Osteocyte (in vitro differentiated cells): ENCODE results near the gene ANO3. TPM values are rescaled to one million over a fixed set of nuclear protein-coding genes. Genes with fewer than 3 reads are reported as not detected.
"Not testable (repeated sequence)": the region's sequence is repeated elsewhere in the genome, so short reads cannot be mapped to it uniquely, and the experiment has no call there.

Experiments
- DNase-seq: peaks from one replicate; pipeline ENCODE4 v3.0.0; 2021; ENCODE audit warnings: mixed read lengths; ENCODE audit not compliant: unreplicated experiment; ENCODE audit errors: extremely low spot score
- H3K27ac Mint-ChIP-seq: one replicate; pipeline ENCODE4 v1.8.0; 2021; ENCODE audit warnings: mild to moderate bottlenecking, mixed read lengths; ENCODE audit not compliant: unreplicated experiment
- H3K27me3 Mint-ChIP-seq: one replicate; pipeline ENCODE4 v1.8.0; 2021; ENCODE audit warnings: mixed read lengths; ENCODE audit not compliant: unreplicated experiment
- H3K36me3 Mint-ChIP-seq: one replicate; pipeline ENCODE4 v1.8.0; 2021; ENCODE audit warnings: mixed read lengths; ENCODE audit not compliant: unreplicated experiment
- H3K4me1 Mint-ChIP-seq: one replicate; pipeline ENCODE4 v1.8.0; 2021; ENCODE audit warnings: mixed read lengths; ENCODE audit not compliant: unreplicated experiment
- H3K4me3 Mint-ChIP-seq: one replicate; pipeline ENCODE4 v1.8.0; 2021; ENCODE audit warnings: mild to moderate bottlenecking, moderate library complexity, mixed read lengths; ENCODE audit not compliant: unreplicated experiment
- H3K9me3 Mint-ChIP-seq: one replicate; pipeline ENCODE4 v1.8.0; 2021; ENCODE audit warnings: mixed read lengths; ENCODE audit not compliant: unreplicated experiment
- total RNA-seq: library from RNA; stranded (reverse); gene quantifications from 2 replicates; pipeline ENCODE4 v1.2.1, GENCODE V29; 2021
- TF ChIP-seq, protein P1 (sequence below): fragments of 200-600 bp; sonication (generic); IDR thresholded peaks from 2 replicates; pipeline ENCODE4 v1.5.0; 2021; ENCODE audit warnings: antibody characterized with exemption, mild to moderate bottlenecking, moderate library complexity

Gene ANO3
- total RNA-seq, 1 donor from 2014 or later: not detected

DNA sequence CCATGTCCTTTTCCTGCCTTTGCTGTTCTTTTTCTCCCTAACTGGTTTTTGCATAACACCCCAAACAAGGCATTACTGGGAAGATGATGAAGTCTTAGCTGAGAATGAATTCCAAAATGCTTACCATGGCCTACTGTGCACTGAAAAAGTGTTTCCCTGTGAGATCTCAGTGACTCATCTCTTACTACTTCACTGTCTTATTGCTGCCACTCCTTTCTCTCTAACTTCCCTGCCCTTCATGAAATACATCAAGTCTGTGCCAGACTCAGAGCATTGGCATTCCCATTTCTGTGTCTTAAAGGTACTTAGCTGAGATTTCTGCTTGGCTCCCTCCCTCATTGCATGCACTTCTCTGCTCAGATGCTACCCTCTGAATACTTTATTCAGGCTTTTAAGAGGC is 289.2 kb downstream of the ANO3 start:
- no peak overlapping the region for H3K4me3 Mint-ChIP-seq
- DNase-seq: no peak
- no peaks in the 10 kb centered on the region for H3K36me3 Mint-ChIP-seq
- TF ChIP-seq, protein P1, sequence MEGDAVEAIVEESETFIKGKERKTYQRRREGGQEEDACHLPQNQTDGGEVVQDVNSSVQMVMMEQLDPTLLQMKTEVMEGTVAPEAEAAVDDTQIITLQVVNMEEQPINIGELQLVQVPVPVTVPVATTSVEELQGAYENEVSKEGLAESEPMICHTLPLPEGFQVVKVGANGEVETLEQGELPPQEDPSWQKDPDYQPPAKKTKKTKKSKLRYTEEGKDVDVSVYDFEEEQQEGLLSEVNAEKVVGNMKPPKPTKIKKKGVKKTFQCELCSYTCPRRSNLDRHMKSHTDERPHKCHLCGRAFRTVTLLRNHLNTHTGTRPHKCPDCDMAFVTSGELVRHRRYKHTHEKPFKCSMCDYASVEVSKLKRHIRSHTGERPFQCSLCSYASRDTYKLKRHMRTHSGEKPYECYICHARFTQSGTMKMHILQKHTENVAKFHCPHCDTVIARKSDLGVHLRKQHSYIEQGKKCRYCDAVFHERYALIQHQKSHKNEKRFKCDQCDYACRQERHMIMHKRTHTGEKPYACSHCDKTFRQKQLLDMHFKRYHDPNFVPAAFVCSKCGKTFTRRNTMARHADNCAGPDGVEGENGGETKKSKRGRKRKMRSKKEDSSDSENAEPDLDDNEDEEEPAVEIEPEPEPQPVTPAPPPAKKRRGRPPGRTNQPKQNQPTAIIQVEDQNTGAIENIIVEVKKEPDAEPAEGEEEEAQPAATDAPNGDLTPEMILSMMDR: no peak
- H3K9me3 Mint-ChIP-seq: no peaks in the 10 kb centered on the region
- H3K27ac Mint-ChIP-seq: no peak overlapping the region
- peaks cover 19% of the 10 kb centered on the region for H3K4me1 Mint-ChIP-seq
- H3K27me3 Mint-ChIP-seq: no peaks in the 10 kb centered on the region

DNA sequence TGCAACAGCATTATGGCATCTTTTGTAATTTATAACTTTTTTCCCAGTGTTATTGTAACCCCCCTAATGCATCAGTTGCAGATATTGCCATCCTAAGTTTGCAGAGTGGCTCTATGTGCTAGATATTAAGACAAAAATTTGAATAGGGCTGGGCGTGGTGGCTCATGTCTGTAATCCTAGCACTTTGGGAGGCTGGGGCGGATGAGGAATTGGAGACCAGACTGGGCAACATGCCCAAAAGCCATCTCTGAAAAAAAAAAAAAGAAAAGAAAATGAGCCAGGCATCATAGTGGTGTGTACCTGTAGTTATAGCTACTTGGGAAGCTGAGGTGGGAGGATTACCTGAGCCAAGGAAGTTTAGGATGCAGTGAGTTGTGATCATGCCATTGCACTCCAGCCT is 290.3 kb downstream of the ANO3 start:
- H3K9me3 Mint-ChIP-seq: no peaks in the 10 kb centered on the region
- H3K4me3 Mint-ChIP-seq: no peak overlapping the region
- no peaks in the 10 kb centered on the region for H3K27me3 Mint-ChIP-seq
- DNase-seq: no peak
- H3K36me3 Mint-ChIP-seq: no peaks in the 10 kb centered on the region
- TF ChIP-seq, protein P1: no peak
- peaks cover 19% of the 10 kb centered on the region for H3K4me1 Mint-ChIP-seq
- no peak overlapping the region for H3K27ac Mint-ChIP-seq

DNA sequence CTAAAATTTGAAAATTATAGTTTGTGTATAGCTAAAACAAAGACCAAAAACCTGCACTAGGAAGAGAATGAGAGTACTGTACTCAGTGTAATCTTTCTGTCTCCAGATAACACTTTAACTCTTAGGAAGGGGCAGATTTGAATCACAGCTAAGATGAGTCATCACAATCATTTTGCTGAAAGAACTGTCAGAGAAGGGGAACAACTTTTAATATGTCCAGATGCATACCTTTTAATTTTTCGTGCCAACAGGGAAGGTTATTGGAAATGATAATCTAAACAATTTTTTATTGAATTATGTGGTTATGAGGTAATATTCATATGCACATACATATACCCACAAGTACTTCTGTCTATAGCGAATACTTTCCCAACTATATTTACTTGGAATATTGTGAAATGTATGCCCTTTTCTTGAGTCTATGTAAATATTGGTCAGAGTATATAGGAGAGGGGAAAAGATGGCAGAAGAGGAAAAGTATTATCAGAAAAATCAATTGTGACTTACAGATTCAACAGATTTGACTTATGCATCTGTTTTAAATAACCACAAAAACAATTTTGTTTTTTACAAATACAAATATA is 291.2 kb downstream of the ANO3 start:
- H3K36me3 Mint-ChIP-seq: no peaks in the 10 kb centered on the region
- H3K4me1 Mint-ChIP-seq: peaks cover 18% of the 10 kb centered on the region
- no peak overlapping the region for H3K27ac Mint-ChIP-seq
- H3K4me3 Mint-ChIP-seq: no peak overlapping the region
- H3K9me3 Mint-ChIP-seq: no peaks in the 10 kb centered on the region
- TF ChIP-seq, protein P1: no peak
- no peak for DNase-seq
- no peaks in the 10 kb centered on the region for H3K27me3 Mint-ChIP-seq

DNA sequence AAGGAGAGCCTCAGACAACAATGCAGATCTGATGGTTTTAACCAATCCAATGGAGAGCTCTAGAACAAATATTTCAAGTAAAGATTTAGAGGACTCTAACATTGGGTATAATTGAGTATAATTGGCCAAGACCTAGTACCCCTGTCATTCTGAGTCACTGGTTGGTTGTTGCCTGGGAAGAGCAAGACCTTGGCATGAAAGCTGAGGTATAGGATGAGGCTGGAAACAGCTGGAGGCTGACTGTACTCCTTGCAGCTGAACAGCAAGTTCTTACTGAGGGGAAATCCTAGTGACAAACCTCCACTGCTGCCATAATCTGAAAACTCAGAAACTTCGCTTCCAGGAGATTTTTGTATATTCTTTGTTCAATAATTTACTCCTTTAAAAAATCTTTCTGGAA is 294.4 kb downstream of the ANO3 start:
- no peaks in the 10 kb centered on the region for H3K27me3 Mint-ChIP-seq
- peaks cover 5% of the 10 kb centered on the region for H3K4me1 Mint-ChIP-seq
- H3K27ac Mint-ChIP-seq: no peak overlapping the region
- H3K4me3 Mint-ChIP-seq: no peak overlapping the region
- H3K36me3 Mint-ChIP-seq: no peaks in the 10 kb centered on the region
- TF ChIP-seq, protein P1: no peak
- no peaks in the 10 kb centered on the region for H3K9me3 Mint-ChIP-seq
- DNase-seq: no peak

DNA sequence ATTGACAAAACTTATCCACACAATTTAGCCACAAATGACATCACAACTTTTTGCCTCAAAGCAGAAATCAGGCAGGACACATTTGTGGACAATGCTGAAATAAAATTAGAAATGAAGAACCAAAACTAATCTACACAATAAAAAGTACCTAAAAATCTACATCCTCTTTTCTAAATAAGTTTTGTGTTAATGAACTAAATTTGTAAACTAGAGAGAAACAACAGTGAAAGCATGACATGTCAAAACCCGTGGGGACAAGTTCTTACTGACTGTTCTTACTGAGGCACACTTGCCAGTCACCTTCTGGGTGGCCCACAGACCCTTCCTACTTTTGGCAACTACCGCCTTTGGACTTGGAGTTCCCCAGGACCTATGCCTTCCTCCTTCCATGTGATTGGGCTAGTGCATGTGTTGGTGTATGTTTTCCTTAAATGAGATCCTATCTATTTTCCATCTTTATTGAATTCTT is 300.8 kb downstream of the ANO3 start:
- H3K4me3 Mint-ChIP-seq: no peak overlapping the region
- no peaks in the 10 kb centered on the region for H3K9me3 Mint-ChIP-seq
- TF ChIP-seq, protein P1: no peak

DNA sequence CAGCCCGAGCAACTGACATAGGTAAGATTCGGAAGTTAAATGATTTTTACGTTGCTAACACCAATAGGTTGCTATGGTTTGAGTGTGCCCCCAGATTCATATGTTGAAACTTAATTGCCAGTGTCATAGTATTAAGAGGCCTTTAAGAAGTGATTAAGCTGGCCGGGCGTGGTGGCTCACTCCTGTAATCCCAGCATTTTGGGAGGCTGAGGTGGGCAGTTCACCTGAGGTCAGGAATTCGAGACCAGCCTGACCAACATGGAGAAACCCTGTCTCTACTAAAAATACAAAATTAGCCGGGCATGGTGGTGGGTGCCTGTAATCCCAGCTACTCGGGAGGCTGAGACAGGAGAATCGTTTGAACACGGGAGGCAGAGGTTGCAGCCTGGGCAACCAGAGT is 311.4 kb downstream of the ANO3 start:
- H3K36me3 Mint-ChIP-seq, DNase-seq, H3K4me1 Mint-ChIP-seq: not testable (repeated sequence)

More for the DNA sequence above, 300.8 kb downstream of the ANO3 start:
- DNase-seq: no peak
- no peaks in the 10 kb centered on the region for H3K27me3 Mint-ChIP-seq
- no peaks in the 10 kb centered on the region for H3K4me1 Mint-ChIP-seq
- H3K27ac Mint-ChIP-seq: no peak overlapping the region
- H3K36me3 Mint-ChIP-seq: no peaks in the 10 kb centered on the region

More for the DNA sequence above, 311.4 kb downstream of the ANO3 start:
- not testable (repeated sequence) for H3K4me3 Mint-ChIP-seq, H3K9me3 Mint-ChIP-seq, H3K27ac Mint-ChIP-seq
- peaks cover 29% of the 10 kb centered on the region for H3K27me3 Mint-ChIP-seq
